T follicular helper cell (primary cell): Measurements from ENCODE around the gene RHO.

ENCODE experiments used
- DNase-seq: peaks from one replicate; pipeline ENCODE4 v3.0.0-alpha.2; 2020; ENCODE audit warnings: low read depth

The RHO gene

GRCh38 chr3:129577366-129577765, 48.9 kb downstream of the RHO start:
- no peak for DNase-seq

GRCh38 chr3:129577925-129578786, 49.7 kb downstream of the RHO start:
- no peak for DNase-seq

GRCh38 chr3:129579991-129580390, 51.6 kb downstream of the RHO start:
- DNase-seq = no peak

- no peak for DNase-seq
These were observed 53.2 kb downstream of the RHO start for GRCh38 chr3:129581623-129582022.

DNA sequence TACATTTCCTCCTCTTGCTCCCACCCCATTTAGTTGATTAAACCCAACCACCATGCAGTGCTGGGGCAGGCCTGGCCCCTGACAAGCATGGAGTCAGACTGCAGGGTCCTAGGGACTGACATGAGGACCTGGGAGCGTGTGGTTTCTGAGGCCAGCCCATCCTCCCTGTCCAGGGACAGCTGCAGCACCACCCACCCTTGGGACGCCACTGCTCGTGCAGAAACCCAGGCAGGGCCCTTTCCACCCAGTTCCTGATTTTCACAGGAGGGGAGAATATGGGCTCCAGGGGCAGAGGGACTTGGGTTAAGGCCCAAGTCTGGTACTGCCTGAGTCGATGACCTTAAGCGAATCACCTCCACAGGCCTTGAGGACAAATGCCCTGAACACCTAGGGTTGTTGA, 54.4 kb downstream of the RHO start:
- DNase-seq = no peak

- DNase-seq = no peak
These were observed 54.9 kb downstream of the RHO start for GRCh38 chr3:129583289-129583688.

GRCh38 chr3:129584631-129585030, 56.2 kb downstream of the RHO start:
- DNase-seq = no peak
